Fibroblast of skin of back (primary cell): ENCODE results near the gene SURF2. TPM values are rescaled to one million over a fixed set of nuclear protein-coding genes. Genes with fewer than 3 reads are reported as not detected.
A peak's percentile ranks its signal among the peaks of the same experiment; 100 is the strongest.
"Not testable (repeated sequence)": the region's sequence is repeated elsewhere in the genome, so short reads cannot be mapped to it uniquely, and the experiment has no call there.

Source experiments
- DNase-seq: peaks from one replicate; pipeline ENCODE4 v3.0.0-alpha.2; 2013
- polyA plus RNA-seq, 2 experiments: library from polyadenylated mRNA; unstranded; fragments of 120-200 nt; gene quantifications; one replicate each; pipeline ENCODE4 v1.2.1, GENCODE V29; 2013; ENCODE audit not compliant: insufficient read length in 2 of 2

SURF2 gene
- 20.7 TPM for polyA plus RNA-seq (2013, experiment 1 of 2; ENCODE audit: insufficient read length)
- 9.9 TPM for polyA plus RNA-seq (2013, experiment 2 of 2; ENCODE audit: insufficient read length)

DNA sequence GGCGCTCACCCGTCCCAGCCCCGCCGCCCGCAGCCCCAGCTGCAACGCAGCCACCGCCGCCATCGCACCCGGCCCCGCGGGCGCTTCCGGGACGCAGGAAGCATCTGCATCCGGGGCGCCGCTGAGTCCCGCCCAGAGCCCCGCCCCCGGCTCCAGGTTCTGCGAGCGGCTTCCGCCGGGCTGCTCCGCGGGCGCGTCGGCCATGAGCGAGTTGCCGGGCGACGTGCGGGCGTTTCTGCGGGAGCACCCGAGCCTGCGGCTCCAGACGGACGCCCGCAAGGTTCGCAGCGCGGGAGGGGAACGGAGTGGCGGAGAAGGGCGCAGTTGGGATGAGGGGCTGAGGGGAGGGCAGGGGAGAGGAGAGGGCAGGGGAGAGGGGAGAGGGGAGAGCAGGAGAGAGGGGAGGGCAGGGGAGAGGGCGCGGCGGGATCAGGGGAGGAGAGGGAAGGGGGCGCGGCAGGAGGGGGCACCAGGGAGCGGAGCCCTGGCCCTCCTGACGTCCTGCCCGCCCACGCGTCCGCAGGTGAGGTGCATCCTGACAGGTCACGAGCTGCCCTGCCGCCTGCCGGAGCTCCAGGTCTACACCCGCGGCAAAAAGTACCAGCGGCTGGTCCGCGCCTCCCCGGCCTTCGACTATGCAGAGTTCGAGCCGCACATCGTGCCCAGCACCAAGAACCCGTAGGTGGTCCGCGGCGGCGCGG is at the start of gene SURF2, which contains the start of gene SURF1:
Gene SURF2, plus strand, starts transcription at position 160 of the 701 bp plus-strand sequence. Its CDS starts 43 bp downstream, at position 203.
Gene SURF1, minus strand, starts transcription at position 97 of the 701 bp plus-strand sequence. Its CDS starts 34 bp downstream, at position 63.
- DNase-seq: peak; percentile 81

DNA sequence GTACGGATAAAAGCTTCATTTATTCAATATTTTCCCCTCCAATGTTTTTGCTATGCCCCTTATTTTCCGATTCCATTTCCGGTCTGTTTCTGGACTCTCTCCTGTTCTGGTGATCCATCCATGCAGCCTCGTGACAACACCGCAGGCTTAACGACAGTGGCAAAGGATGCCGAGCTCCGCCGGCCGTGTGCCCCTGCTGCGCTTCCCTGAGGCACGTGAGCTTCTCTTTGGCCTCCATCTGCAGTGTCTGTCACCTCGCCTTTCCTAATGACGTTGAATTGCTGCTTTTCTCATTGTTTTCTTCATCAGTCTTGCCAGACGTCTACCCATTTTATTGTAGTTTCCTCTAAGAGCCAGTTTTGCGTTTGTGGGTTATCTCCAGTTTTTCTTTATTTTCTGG is 49.0 kb upstream of the SURF2 start:
- DNase-seq: no peak

DNA sequence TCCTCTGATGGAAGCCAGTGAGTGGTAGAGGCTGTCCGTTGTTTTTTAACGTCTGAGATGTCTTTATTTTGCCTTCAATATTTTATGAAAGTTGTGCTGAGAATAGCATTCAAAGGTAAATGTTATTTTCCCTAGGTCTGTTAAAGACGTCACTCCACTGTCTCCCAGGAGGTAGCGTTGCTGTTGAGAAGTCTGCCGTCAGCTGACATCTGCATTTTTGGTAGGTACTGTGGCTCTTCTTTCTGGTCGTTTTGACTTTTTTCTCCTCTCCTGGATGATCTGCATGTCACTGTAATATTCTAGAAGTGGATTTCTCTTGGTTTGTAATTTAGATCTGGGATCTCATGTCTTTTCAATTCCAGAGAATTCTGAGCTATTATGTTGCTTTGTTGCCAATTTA is 46.7 kb upstream of the SURF2 start:
- no peak for DNase-seq

DNA sequence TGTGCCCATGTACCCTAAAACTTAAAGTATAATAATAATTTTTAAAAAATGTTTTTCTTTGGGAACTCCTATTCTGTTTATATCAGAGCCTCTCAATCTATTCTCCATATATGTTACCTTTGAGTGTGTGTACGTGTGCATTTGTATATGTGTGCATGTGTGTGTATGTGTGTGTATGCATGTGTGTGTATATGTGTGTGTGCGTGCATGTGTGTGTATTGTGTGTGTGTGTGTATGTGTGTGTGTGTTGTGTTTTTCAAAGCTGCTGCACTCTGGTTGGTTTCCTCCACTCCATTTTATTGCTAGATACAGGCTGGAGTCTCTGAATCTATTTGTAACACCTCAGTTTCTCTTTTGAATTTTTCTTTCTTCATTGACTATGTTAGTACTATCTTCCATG is 40.4 kb upstream of the SURF2 start:
- DNase-seq: no peak

DNA sequence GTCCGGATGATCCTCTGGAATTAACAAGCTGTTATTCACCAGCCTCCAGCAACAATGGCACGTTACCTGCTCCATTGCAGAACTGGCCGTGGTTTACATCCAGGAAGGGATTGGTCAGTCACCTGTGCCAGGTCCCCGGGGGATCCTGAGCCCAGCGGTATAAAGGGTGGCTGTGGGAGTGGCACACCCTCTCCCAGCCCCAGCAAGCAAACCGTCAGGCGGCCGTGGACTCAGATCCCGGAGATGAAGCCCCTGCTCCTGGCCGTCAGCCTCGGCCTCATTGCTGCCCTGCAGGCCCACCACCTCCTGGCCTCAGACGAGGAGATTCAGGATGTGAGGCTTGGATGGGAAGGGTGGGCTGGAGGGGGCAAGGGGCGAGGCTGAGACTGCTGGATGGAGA is 38.8 kb upstream of the SURF2 start:
- DNase-seq: not testable (repeated sequence)

DNA sequence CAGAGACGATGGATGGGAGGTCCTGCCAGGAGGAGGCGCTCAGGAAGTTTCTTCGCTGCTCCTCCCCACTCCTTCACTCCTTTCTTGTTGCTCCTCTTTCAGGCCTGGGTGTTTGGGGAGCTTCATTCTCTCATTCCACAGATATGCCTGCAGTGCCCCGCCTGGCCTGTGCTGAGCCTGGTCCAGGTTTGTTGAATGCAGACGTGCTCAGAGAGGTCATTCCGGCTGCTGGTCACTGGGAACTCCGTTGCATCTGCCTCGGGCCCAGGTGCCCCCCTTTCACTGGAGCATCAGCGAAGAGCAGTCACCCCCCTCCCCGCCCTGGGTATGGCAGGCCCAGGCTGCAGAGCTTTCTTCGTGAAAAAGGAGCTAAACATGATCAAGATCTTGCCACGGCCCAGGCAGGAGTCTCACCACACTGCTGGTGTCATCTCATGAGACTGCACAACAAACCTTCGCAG is 35.9 kb upstream of the SURF2 start:
- no peak for DNase-seq

DNA sequence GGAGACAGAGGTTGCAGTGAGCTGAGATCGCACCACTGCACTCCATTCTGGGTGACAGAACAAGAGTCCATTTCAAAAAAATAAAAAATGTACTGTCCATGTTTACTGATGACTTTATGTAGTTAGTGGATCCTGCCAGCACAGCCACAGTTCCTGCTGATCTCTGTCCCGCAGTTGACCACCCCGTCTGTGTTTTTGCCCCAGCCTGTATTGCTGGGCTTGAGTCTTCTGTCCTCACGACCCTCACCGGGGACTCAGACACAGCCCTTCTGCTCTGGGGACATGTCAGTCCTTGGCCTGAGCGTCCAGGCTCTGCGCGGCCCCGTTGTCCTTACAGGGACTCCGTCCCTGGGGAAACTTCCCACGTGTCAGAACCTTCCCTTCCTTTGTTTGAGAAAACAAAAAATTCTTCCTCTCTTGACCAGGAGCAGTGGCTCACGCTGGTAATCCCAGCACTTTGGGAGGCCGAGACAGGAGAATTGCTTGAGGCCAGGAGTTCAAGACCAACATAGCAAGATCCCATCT is 34.9 kb upstream of the SURF2 start:
- no peak for DNase-seq

DNA sequence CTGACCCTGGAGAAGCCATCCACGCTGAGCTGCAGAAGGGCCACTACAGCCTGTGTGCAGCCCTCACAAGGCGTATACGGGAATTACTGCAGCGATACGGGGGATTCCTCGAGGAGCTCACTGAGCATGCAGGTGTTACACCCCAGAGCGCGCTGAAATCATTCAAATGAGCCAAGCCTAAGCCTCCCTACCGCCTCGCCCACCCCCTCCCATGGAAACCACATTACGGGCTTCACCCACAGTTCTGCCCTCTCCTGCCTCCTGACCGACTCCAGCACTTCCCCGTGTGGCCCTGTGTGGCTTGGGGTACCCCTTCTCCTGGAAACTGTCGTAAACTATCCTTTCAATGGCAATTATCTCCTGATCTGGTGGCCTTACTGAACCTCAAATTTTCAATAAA is 33.6 kb upstream of the SURF2 start:
- no peak for DNase-seq

DNA sequence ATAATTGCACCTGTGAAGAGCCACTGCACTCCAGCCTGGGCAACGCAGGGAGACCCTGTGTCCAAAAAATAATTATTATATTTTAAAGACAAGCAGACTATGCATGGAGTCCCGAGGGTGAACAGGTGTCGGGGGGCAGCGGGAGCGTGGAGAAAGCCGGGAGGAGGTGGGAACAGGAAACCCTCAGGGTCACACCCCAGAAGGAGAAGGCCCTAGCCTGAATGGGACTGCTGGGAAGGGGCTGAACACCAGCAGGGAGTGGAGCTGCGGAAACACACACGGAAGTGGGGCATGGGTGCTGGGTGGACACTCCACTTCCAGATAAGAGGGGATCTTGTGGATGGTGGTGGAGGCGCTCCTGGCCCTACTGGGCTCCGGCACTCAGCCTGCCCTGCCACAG is 33.1 kb upstream of the SURF2 start:
- no peak for DNase-seq

DNA sequence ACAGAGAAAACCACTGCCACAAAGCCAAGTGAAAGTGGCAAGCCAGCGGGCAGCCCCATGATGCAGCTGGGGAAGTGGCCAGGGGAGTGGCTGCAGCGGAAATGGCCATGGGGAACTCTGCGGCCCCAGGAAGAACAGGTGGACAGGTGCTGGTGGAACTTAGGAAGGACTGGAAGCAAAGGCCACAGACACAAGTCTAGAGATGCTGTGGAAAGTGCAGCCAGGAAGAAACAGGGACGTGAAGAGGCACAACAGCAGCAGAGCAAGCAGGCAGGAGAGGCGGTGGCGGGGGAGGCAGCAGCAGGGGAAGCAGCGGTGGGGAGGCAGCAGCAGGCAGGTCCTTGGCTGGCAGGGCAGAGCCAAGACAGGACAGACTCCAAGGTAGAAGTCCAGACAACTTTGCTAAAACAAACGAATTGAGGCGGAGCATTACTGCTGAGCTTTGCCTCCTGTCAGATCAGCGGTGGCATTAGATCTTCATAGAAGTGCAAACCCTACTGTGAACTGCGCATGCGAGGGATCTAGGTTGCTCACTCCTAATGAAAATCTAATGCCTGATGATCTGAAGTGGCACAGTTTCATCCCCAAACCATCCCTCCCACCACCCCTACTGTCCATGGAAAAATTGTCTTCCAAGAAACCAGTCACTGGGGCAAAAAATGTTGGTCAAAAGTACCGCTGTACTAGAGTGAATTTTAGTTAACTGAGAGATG is 32.2 kb upstream of the SURF2 start:
- DNase-seq: no peak

DNA sequence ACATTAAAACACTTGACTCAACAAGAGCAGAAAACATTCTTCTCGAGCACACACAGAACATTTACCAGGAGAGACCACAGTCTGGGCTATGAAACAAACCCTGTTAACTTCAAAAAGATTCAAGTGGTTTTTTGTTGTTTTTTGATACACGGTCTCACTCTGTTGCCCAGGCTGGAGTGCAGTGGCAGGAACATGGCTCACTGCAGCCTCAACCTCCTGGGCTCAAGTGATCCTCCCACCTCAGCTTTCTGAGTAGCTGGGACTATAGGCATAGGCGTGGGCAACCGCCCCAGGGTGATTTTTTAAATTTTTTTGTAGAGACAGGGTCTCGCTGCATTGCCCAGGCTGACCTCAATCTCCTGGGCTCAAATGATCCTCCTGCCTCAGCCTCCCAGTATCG is 29.3 kb upstream of the SURF2 start:
- DNase-seq: not testable (repeated sequence)

DNA sequence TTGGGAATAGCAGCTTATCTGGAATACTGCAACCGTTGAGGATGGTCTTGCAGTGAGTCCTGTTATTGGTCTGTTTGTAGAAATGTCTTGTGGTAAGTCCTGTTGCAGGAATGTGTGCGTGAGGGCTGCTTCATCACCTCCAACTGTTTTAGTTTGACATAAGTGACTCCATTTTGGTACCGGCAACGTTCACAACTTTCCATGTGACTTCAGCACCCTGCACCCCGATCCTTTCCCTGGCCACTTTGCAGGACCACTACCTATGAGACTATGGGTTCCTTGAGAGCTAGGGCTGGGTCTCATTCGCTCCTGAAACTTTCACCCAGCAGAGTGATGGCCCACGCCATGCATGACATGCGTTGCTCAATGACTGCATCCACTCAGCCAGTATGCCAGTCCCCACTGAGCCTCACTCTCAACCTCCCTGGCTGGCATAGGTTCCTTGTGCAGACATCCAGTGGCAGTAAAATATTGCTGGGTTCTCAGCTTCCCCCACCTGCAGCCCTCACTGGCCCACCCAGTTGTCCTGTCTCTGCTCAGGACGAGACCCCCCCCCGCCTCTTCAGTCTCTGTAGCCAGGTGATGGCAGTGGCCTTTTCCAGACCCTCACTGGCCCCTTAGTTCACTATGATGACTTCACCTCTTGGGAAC is 28.4 kb upstream of the SURF2 start:
- no peak for DNase-seq

DNA sequence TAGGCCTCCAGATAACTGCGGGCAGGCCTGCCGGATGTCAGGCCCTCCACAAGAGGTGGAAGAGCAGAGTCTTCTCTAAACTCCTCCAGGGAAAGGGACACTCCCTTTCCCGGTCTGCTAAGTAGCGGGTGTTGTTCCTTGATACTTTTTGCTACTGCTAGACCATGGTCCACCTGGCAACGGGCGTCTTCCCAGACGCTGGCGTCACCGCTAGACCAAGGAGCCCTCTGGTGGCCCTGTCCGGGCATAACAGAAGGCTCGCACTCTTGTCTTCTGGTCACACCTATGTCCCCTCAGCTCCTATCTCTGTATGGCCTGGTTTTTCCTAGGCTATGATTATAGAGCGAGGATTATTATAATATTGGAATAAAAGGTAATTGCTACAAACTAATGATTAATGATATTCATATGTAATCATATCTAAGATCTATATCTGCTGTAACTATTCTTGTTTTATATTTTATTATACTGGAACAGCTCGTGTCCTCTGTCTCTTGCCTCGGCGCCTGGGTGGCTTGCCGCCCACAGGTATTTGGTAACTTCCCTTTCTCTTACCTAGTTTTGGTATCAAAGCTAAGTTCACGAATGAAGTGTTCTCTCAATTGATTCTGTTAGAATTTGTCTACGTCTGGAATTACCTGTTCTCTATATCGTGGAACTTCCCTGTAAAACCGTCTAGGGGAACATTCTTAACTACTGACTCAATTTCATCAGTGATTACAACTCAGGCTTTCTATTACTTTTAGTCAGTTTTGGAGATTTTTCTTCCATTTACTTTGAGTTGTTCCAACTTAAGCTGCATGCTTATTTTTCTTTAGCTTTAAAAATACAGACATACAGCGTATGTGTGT is 26.8 kb upstream of the SURF2 start:
- not testable (repeated sequence) for DNase-seq

DNA sequence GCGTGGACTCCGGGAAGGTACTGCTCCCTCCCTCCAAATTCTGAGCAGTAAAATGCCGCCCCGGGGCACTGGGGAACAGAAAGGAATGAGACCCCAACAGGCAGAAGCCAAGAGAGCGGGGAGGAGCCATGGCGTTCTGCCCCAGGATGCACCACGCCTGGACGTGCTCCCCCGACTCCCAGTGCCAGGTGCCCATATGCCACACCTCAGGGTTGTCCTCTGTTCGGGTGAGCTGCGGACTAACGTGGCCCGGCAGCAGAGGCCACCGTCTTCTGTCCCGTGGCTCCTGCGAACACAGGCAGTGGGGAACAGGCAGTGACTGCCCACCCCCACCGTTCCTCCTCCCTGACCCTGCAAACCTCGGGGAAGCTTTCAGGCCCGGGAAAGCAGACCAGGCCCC is 25.1 kb upstream of the SURF2 start:
- no peak for DNase-seq

DNA sequence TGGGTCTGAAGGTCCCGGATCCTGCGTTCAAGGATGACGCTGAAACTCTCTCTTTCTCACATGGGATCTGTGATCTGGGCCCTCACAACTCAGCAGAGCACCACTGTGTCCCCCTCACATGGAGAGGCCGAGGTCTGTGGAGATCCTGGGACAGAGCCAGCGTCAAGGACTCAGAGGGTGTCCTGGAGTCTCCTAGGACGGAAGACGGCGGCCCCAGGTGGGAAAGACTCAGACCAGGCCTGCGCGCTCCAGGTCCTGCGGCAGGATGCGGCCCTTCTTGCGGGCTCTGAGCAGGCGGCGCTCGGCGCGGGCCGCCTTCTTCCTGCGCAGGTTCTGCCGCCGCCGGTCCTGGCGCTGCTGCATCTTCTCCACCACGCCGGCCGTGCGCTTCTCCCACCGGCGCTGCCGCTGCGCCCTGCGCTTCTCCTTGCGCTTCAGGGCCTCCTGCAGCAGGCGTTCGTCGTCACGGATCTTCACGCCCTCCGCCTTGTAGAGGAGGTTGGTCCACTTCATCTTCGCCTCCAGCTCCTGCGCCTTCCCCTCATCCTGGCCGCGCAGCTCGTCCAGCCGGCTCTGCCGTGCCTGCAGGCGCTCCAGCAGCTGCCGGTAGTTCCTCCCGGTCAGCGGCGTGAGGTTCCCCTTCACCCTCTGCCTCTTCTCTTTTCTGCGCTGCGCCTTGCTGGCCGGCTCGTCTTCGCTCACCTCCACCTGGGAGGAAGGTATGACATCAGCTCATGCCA is 24.5 kb upstream of the SURF2 start:
- no peak for DNase-seq

DNA sequence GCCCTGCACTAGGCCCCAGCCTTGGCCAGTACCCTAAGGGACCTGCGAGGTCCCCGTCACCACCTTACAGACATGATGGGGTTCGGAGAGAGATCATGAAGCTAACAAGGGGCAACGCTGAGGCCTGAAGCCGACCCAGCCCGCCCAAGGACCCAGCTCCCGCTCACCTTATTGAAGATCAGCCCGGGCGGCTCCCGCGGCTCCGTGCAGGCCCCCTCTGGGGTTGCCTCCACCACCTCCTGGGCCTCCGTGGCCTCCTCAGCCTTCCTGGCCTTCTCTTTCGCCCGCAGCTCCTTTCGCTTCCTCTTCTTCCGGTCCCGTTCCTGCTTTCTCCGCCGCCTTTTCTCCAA is 24.0 kb upstream of the SURF2 start:
- DNase-seq: no peak

DNA sequence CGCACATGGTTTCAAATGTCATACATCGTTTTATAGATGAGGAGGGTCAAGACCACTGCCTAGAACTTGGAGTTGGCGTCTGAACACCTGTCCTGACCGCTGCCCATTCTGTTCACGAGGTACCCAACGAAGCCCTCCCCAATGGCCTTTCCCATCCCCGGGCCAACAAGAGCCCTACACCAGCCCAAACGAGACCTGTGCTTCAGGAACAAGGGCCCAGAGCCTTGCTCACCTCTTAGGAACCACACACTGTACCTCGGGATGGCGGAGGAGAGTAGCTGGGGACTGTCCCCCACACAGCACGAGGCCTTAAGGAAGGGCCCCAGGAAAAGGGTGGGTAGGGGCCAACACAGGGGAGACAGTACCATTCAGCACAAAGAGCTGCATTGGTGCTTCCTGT is 23.3 kb upstream of the SURF2 start:
- DNase-seq: no peak

DNA sequence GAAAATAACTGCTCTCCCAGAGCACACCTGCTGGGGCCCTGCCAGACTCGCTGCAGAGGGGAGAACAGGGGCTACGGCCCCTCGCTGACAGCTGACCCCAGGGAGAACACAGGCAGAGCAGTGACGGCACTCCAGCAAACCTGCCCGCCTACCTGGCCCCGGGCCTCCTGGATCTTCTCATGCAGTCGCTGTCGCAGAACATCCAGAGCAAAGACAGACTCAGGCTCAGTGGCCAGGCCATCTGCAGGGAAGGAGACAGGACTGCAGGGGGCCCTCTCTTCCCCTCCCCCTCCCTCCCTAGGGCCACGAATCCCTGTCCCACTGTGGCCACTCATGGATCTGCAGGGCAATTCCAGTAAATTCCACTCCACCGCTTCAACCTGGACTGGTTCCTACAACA is 22.8 kb upstream of the SURF2 start:
- DNase-seq: no peak

DNA sequence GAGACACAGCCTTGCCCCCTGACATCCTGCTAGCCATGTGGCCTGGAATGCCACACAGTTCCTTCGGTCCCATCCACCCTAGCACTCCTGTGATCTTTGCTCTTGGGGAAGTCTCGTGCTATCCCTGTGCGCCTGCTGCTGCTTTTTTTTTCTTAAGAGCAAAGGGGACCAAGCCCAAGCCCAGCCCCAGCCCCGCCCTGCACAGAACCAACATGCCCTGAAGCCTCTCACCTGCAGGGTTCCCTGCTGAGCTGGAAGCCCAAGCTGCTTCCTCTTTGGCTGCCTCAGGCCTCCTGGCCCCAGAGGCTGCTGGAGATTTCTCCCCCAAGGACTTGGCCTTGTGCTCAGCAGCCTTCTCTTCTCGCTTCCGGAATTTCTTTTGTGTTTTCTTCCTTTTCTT is 22.2 kb upstream of the SURF2 start:
- DNase-seq: no peak

DNA sequence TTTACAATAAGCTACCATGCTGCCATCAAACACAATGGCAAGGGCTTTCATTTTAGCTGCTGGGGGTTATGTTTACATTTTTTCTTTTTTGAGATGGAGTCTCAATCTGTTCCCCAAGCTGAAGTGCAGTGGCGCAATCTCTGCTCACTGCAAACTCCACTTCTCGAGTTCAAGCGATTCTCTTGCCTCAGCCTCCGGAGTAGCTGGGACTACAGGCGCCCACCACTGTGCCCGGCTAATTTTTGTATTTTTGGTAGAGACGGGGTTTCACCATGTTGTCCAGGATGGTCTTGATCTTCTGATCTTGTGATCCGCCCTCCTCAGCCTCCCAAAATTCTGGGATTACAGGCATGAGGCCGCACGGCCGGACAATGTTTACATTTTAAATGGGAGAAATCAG is 21.5 kb upstream of the SURF2 start:
- not testable (repeated sequence) for DNase-seq
